Ovary (tissue), 3 donors: ENCODE measurements around the gene TANC1.

Experiments
- CTCF ChIP-seq, 3 donors: fragments of 450-650 bp in 2 of 3; fragments of 200-600 bp in 1 of 3; IDR thresholded peaks; one replicate each; pipeline versions ENCODE4 v1.5.1 to v1.8.0; 2016 to 2022; ENCODE audit warnings: antibody characterized with exemption in 3 of 3, mild to moderate bottlenecking in 1 of 3
- EP300 ChIP-seq: sonication (generic); formaldehyde crosslinking; IDR thresholded peaks from one replicate; pipeline ENCODE4 v1.6.1; 2017; ENCODE audit warnings: antibody characterized with exemption
- donor health status: DM: no; HTN: no; CAD: no.

- TF ChIP-seq CTCF (IDR thresholded peaks at IDR 0.05) (no peak), EP300 (no peak)
Observed at GRCh38 chr2:159228081-159228581, 259.7 kb downstream of the TANC1 start.
